OCI-LY3 (cell line): Measurements from ENCODE around the gene SFXN5.

Experiments
- H2AFZ ChIP-seq: fragments of 200-600, 300-600 bp; shearing (Covaris generic); 2 replicates; pipeline ENCODE4 v1.6.0; 2014; ENCODE audit warnings: antibody characterized with exemption, low read depth, low read length
- H3K27ac ChIP-seq: fragments of 200-600, 300-600 bp; sonication (generic); 2 replicates; pipeline ENCODE4 v1.5.1; 2014; ENCODE audit warnings: mild to moderate bottlenecking, low read length, moderate library complexity, mixed read lengths
- H3K27me3 ChIP-seq: fragments of 200-600, 300-600 bp; sonication (generic); 2 replicates; pipeline ENCODE4 v1.6.1; 2014; ENCODE audit warnings: low read depth, low read length, mixed read lengths
- H3K36me3 ChIP-seq: fragments of 200-600, 300-600 bp; sonication (generic); replicated peaks from 2 replicates; pipeline ENCODE3; 2014; ENCODE audit warnings: low read depth, low read length, mixed read lengths
- H3K4me1 ChIP-seq: fragments of 300-600, 200-600 bp; sonication (generic); 2 replicates; pipeline ENCODE4 v1.6.1; 2014; ENCODE audit warnings: low read length, mixed read lengths
- H3K4me2 ChIP-seq: fragments of 200-600, 300-600 bp; sonication (generic); 2 replicates; pipeline ENCODE4 v1.6.1; 2014; ENCODE audit warnings: low read length, mixed read lengths
- H3K4me3 ChIP-seq: fragments of 300-600, 200-600 bp; sonication (generic); 2 replicates; pipeline ENCODE4 v1.5.1; 2014; ENCODE audit warnings: antibody characterized with exemption, mild to moderate bottlenecking, low read length, moderate library complexity
- H3K79me2 ChIP-seq: fragments of 300-600, 200-600 bp; shearing (Covaris generic); 2 replicates; pipeline ENCODE4 v1.6.1; 2014; ENCODE audit warnings: mild to moderate bottlenecking, low read length, mixed read lengths
- H3K9ac ChIP-seq: fragments of 300-600, 200-600 bp; shearing (Covaris generic); 2 replicates; pipeline ENCODE4 v1.6.0; 2014; ENCODE audit warnings: mild to moderate bottlenecking, low read length, moderate library complexity
- H3K9me3 ChIP-seq: fragments of 200-600, 300-600 bp; shearing (Covaris generic); 2 replicates; pipeline ENCODE4 v1.6.1; 2014; ENCODE audit warnings: low read length, mixed read lengths; ENCODE audit not compliant: insufficient read depth
- H4K20me1 ChIP-seq: fragments of 200-600, 300-600 bp; sonication (generic); 2 replicates; pipeline ENCODE4 v1.6.1; 2016; ENCODE audit warnings: low read length, mixed read lengths; ENCODE audit not compliant: insufficient read depth
- CTCF ChIP-seq: fragments of 200-600, 300-600 bp; sonication (generic); IDR thresholded peaks from 2 replicates; pipeline ENCODE4 v1.5.1; 2014; ENCODE audit warnings: antibody characterized with exemption, low read length, low read depth
- EZH2phosphoT487 ChIP-seq: fragments of 200-600 bp; shearing (Covaris generic); IDR thresholded peaks from 2 replicates; pipeline ENCODE4 v1.6.1; 2018; ENCODE audit warnings: antibody characterized with exemption, mixed run types, low read depth

The SFXN5 gene

GRCh38 chr2:73028841-73029240 lies 42.7 kb downstream of the SFXN5 start:
- Histone ChIP-seq H3K36me3 (no peaks in the 10 kb centered on the region), H3K4me1 (peaks cover 5% of the 10 kb centered on the region; the same call in 1 of the 2 replicates), H3K9ac (no peak overlapping the region), H3K79me2 (no peaks in the 10 kb centered on the region), H3K27me3 (no peaks in the 10 kb centered on the region), H3K9me3 (no peaks in the 10 kb centered on the region), H3K4me3 (no peak overlapping the region), H4K20me1 (no peaks in the 10 kb centered on the region), H2AFZ (no peak overlapping the region), H3K4me2 (no peak overlapping the region), H3K27ac (no peak overlapping the region)
- TF ChIP-seq CTCF: no peak
- no peak for TF ChIP-seq EZH2phosphoT487

- H3K27ac ChIP-seq: no peak overlapping the region
- H3K36me3 ChIP-seq: no peaks in the 10 kb centered on the region
- no peak for TF ChIP-seq EZH2phosphoT487
- TF ChIP-seq CTCF: no peak
- no peaks in the 10 kb centered on the region for H4K20me1 ChIP-seq
- no peaks in the 10 kb centered on the region for H3K79me2 ChIP-seq
- no peaks in the 10 kb centered on the region for H3K27me3 ChIP-seq
- no peak overlapping the region for H3K4me3 ChIP-seq
- no peak overlapping the region for H2AFZ ChIP-seq
- no peak overlapping the region for H3K9ac ChIP-seq
- no peak overlapping the region for H3K4me2 ChIP-seq
- H3K4me1 ChIP-seq: 0 out of 2 replicates have a peak, but pooled peaks cover under 1% of the 10 kb centered on the region
- H3K9me3 ChIP-seq: no peaks in the 10 kb centered on the region
Measured at GRCh38 chr2:73027340-73027739, 44.2 kb downstream of the SFXN5 start.

- TF ChIP-seq EZH2phosphoT487 (no peak), CTCF (no peak)
- Histone ChIP-seq H3K9ac (no peak overlapping the region), H3K9me3 (no peaks in the 10 kb centered on the region), H3K4me1 (0 out of 2 replicates have a peak, but pooled peaks cover 3% of the 10 kb centered on the region), H2AFZ (no peak overlapping the region), H3K27ac (no peak overlapping the region), H3K79me2 (no peaks in the 10 kb centered on the region), H4K20me1 (no peaks in the 10 kb centered on the region), H3K4me2 (no peak overlapping the region), H3K36me3 (no peaks in the 10 kb centered on the region), H3K4me3 (no peak overlapping the region), H3K27me3 (no peaks in the 10 kb centered on the region)
Measured at GRCh38 chr2:73023497-73023896, 48.0 kb downstream of the SFXN5 start.

- H3K4me2 ChIP-seq: no peak overlapping the region
- no peak overlapping the region for H3K27ac ChIP-seq
- TF ChIP-seq EZH2phosphoT487 (no peak), CTCF (no peak)
- no peaks in the 10 kb centered on the region for H3K9me3 ChIP-seq
- H3K4me1 ChIP-seq: 0 out of 2 replicates have a peak, but pooled peaks cover 3% of the 10 kb centered on the region
- no peaks in the 10 kb centered on the region for H3K27me3 ChIP-seq
- H3K9ac ChIP-seq: no peak overlapping the region
- H2AFZ ChIP-seq: no peak overlapping the region
- no peak overlapping the region for H3K4me3 ChIP-seq
- no peaks in the 10 kb centered on the region for H3K36me3 ChIP-seq
- no peaks in the 10 kb centered on the region for H4K20me1 ChIP-seq
- no peaks in the 10 kb centered on the region for H3K79me2 ChIP-seq
Measured at GRCh38 chr2:73022024-73022568, 49.4 kb downstream of the SFXN5 start.
